Neutrophil (primary cell): ENCODE measurements around the gene NUP93.

Experiments
- H3K27ac ChIP-seq: fragments of 200-600 bp; sonication (generic); 2 replicates; pipeline ENCODE4 v1.5.1; 2016; ENCODE audit warnings: mild to moderate bottlenecking, moderate library complexity
- H3K27me3 ChIP-seq: fragments of 200-600 bp; sonication (generic); 2 replicates; pipeline ENCODE4 v1.6.0; 2016; ENCODE audit warnings: mild to moderate bottlenecking
- H3K36me3 ChIP-seq: fragments of 200-600 bp; sonication (generic); 2 replicates; pipeline ENCODE4 v1.5.1; 2017
- H3K4me1 ChIP-seq, 2 experiments: fragments of 200-600 bp in 1 of 2; sonication (generic) in 1 of 2; 1 replicate in 1 of 2; 2 replicates in 1 of 2; pipeline versions ENCODE4 v1.5.1 to v1.6.1; 2013 to 2016; ENCODE audit warnings: low read depth in 1 of 2, low read length in 1 of 2, mild to moderate bottlenecking in 1 of 2, moderate library complexity in 1 of 2; ENCODE audit not compliant: control insufficient read depth in 1 of 2, insufficient read depth in 1 of 2
- H3K4me3 ChIP-seq, 2 experiments: fragments of 200-600 bp in 1 of 2; sonication (generic) in 1 of 2; 1 replicate in 1 of 2; 2 replicates in 1 of 2; pipeline ENCODE4 v1.5.1; 2013 to 2016; ENCODE audit warnings: low read depth in 1 of 2, low read length in 1 of 2, mild to moderate bottlenecking in 1 of 2, moderate library complexity in 1 of 2
- H3K9me3 ChIP-seq: fragments of 200-600 bp; sonication (generic); 2 replicates; pipeline ENCODE4 v1.5.1; 2016
- CTCF ChIP-seq: fragments of 200-600 bp; sonication (generic); IDR thresholded peaks from 2 replicates; pipeline ENCODE4 v1.5.1; 2016; ENCODE audit warnings: antibody characterized with exemption

NUP93 gene

GRCh38 chr16:56844056-56844455 lies 114.1 kb downstream of the NUP93 start:
- Histone ChIP-seq H3K4me1 (no peaks in the 10 kb centered on the region), H3K36me3 (peaks cover 56% of the 10 kb centered on the region), H3K9me3 (no peaks in the 10 kb centered on the region), H3K27me3 (no peaks in the 10 kb centered on the region), H3K27ac (no peak overlapping the region), H3K4me3 (no peak overlapping the region)
- TF ChIP-seq CTCF, result no peak

GRCh38 chr16:56847173-56847910 lies 117.4 kb downstream of the NUP93 start:
- H3K27ac ChIP-seq, result no peak overlapping the region
- no peaks in the 10 kb centered on the region for H3K9me3 ChIP-seq
- no peaks in the 10 kb centered on the region for H3K27me3 ChIP-seq
- no peaks in the 10 kb centered on the region for H3K4me1 ChIP-seq
- TF ChIP-seq CTCF, result no peak
- H3K4me3 ChIP-seq, result no peak overlapping the region
- peaks cover 32% of the 10 kb centered on the region for H3K36me3 ChIP-seq

- no peaks in the 10 kb centered on the region for H3K27me3 ChIP-seq
- H3K9me3 ChIP-seq, result no peaks in the 10 kb centered on the region
- no peaks in the 10 kb centered on the region for H3K4me1 ChIP-seq
- TF ChIP-seq CTCF, result no peak
- H3K27ac ChIP-seq, result no peak overlapping the region
- H3K4me3 ChIP-seq, result no peak overlapping the region
- H3K36me3 ChIP-seq, result peaks cover 23% of the 10 kb centered on the region
Observed at GRCh38 chr16:56848029-56848936, 118.4 kb downstream of the NUP93 start.

GRCh38 chr16:56848955-56849689 lies 119.2 kb downstream of the NUP93 start:
- TF ChIP-seq CTCF, result no peak
- Histone ChIP-seq H3K4me1 (no peaks in the 10 kb centered on the region), H3K4me3 (no peak overlapping the region), H3K9me3 (no peaks in the 10 kb centered on the region), H3K27me3 (no peaks in the 10 kb centered on the region), H3K27ac (no peak overlapping the region), H3K36me3 (peaks cover 15% of the 10 kb centered on the region)
